GM12878 (cell line): Measurements from ENCODE around the gene DAO. TPM values are rescaled to one million over a fixed set of nuclear protein-coding genes. Genes with fewer than 3 reads are reported as not detected.

ENCODE experiments used
- ATAC-seq: fragments of 200-7000 bp; cut with Tn5 transposase; 3 replicates; pipeline ENCODE4 v1.9.1; 2020; ENCODE audit warnings: mild to moderate bottlenecking, moderate library complexity
- BruUV-seq: library from RNA; stranded (reverse); fragments of 400-500 nt; replicated peaks from 2 replicates; lab custom pipeline; 2021; lab: Mats Ljungman, UMichigan
- CTCF ChIA-PET: fragments of 300-600 bp; sonication (Branson Sonifier 250); formaldehyde crosslinking; extraction: SDS; loops from one replicate; lab custom pipeline; 2021; ENCODE audit warnings: inconsistent platforms; lab: Yijun Ruan, JAX
- POLR2A ChIA-PET: fragments of 350-600 bp; formaldehyde crosslinking; extraction: SDS; loops from one replicate; lab custom pipeline; 2021; ENCODE audit warnings: inconsistent platforms; lab: Charles Lee
- RAD21 ChIA-PET: fragments of 300-600 bp; sonication (Branson Sonifier 250); formaldehyde crosslinking; loops from one replicate; lab custom pipeline; 2023; ENCODE audit warnings: antibody characterized with exemption; ENCODE audit not compliant: unreplicated experiment; lab: Charles Lee
- SMC1A ChIA-PET: fragments of 300-600 bp; sonication (Branson Sonifier 250); formaldehyde crosslinking; loops from one replicate; lab custom pipeline; 2023; ENCODE audit not compliant: unreplicated experiment, uncharacterized antibody; lab: Charles Lee
- DNase-seq: peaks from one replicate; pipeline ENCODE4 v3.0.0-alpha.2; 2011; ENCODE audit warnings: low read depth, low spot score
- FAIRE-seq: peaks from 3 replicates; lab custom pipeline; 2011; peaks lifted over from hg19 to GRCh38; lab: Jason Lieb, UNC
- H2AFZ ChIP-seq: 2 replicates; pipeline ENCODE4 v1.6.0; 2011; ENCODE audit warnings: low read depth, low read length, control low read depth; ENCODE audit not compliant: control insufficient read depth
- H3K27ac ChIP-seq: 2 replicates; pipeline ENCODE4 v1.5.1; 2011; ENCODE audit warnings: control low read depth; ENCODE audit not compliant: control insufficient read depth, insufficient read depth
- H3K27me3 ChIP-seq, 2 experiments: replicated peaks in 1 of 2; 2 replicates each; pipeline versions ENCODE4 v1.6.0 to v1.6.1; 2011; ENCODE audit warnings: low read length in 1 of 2; ENCODE audit not compliant: control insufficient read depth in 2 of 2, insufficient read depth in 2 of 2
- H3K36me3 ChIP-seq, 2 experiments: 2 replicates each; pipeline ENCODE4 v1.5.1; 2011; ENCODE audit warnings: low read length in 1 of 2; ENCODE audit not compliant: control insufficient read depth in 2 of 2, insufficient read depth in 2 of 2
- H3K4me1 ChIP-seq: 2 replicates; pipeline ENCODE4 v1.6.1; 2011; ENCODE audit warnings: mild to moderate bottlenecking, low read length, moderate library complexity, mixed read lengths; ENCODE audit not compliant: control insufficient read depth, insufficient read depth
- H3K4me2 ChIP-seq: 2 replicates; pipeline ENCODE4 v1.6.0; 2011; ENCODE audit warnings: control low read depth; ENCODE audit not compliant: control insufficient read depth, insufficient read depth
- H3K4me3 ChIP-seq: fragments of 200-600 bp; sonication (generic); 2 replicates; pipeline ENCODE4 v1.5.1; 2016
- H3K79me2 ChIP-seq: 2 replicates; pipeline ENCODE4 v1.6.0; 2011; ENCODE audit warnings: low read length; ENCODE audit not compliant: control insufficient read depth, insufficient read depth
- H3K9ac ChIP-seq: 2 replicates; pipeline ENCODE4 v1.8.0; 2011; ENCODE audit warnings: low read length, control low read depth, mixed read lengths; ENCODE audit not compliant: control insufficient read depth, insufficient read depth
- H3K9me3 ChIP-seq: replicated peaks from 3 replicates; pipeline ENCODE4 v1.5.1; 2011; ENCODE audit warnings: mild to moderate bottlenecking, low read length; ENCODE audit not compliant: control insufficient read depth, insufficient read depth
- H4K20me1 ChIP-seq: 2 replicates; pipeline ENCODE4 v1.6.0; 2011; ENCODE audit not compliant: control insufficient read depth, insufficient read depth
- BMI1 ChIP-seq: fragments of 450-650 bp; IDR thresholded peaks from 2 replicates; pipeline ENCODE4 v1.6.1; 2016; ENCODE audit warnings: mild to moderate bottlenecking, moderate library complexity, borderline replicate concordance
- DPF2 ChIP-seq: fragments of 450-650 bp; IDR thresholded peaks from 2 replicates; pipeline ENCODE4 v1.6.1; 2017; ENCODE audit warnings: mild to moderate bottlenecking
- ESRRA ChIP-seq: IDR thresholded peaks from 2 replicates; pipeline ENCODE4 v1.6.1; 2012; ENCODE audit warnings: mild to moderate bottlenecking, low read length, improper control_type of control experiment
- RAD51 ChIP-seq: fragments of 450-650 bp; IDR thresholded peaks from 2 replicates; pipeline ENCODE4 v1.6.1; 2016; ENCODE audit warnings: moderate library complexity, mild to moderate bottlenecking, inconsistent platforms
- RBBP5 ChIP-seq: fragments of 200-600 bp; sonication (generic); conservative IDR thresholded peaks from 2 replicates; pipeline ENCODE4 v1.6.1; 2016
- SUPT20H ChIP-seq: IDR thresholded peaks from 2 replicates; pipeline ENCODE4 v1.6.1; 2011; ENCODE audit warnings: low read depth, mild to moderate bottlenecking, low read length, moderate library complexity, borderline replicate concordance; ENCODE audit not compliant: control insufficient read depth
- YBX1 ChIP-seq: fragments of 450-650 bp; IDR thresholded peaks from 2 replicates; pipeline ENCODE4 v1.6.1; 2016; ENCODE audit warnings: antibody characterized with exemption
- WGBS: methylation state at CpG from one replicate; pipeline ENCODE4 v1.1.6; 2016; ENCODE audit warnings: low lambda C conversion rate; ENCODE audit not compliant: insufficient replicate concordance, insufficient coverage; ENCODE audit errors: missing lambda C conversion rate; 5-methylcytosine and 5-hydroxymethylcytosine counted together
- in situ Hi-C: fragments of 300-500 bp; cut with MboI; formaldehyde crosslinking; loops from 9 replicates; pipeline ENCODE4 v1.14.3; 2018; ENCODE audit warnings: mixed read lengths
- intact Hi-C: fragments of 100-400 bp; cut with micrococcal nuclease; formaldehyde crosslinking; loops from one replicate; pipeline ENCODE4 v1.14.2; 2022; ENCODE audit not compliant: unreplicated experiment
- polyA plus RNA-seq, 11 experiments: library from polyadenylated mRNA; depleted of rRNA in 4 of 11; unstranded in 6 of 11; stranded (reverse) in 5 of 11; fragments of >200 nt; fragmentation: Nextera tagmentation in 4 of 11; fragmentation: Illumina TruSeq in 1 of 11; extraction: Ambion mirVana in 4 of 11; extraction: Trizol in 1 of 11; gene quantifications; 1 replicate in 1 of 11; 2 replicates in 10 of 11; pipeline versions ENCODE4 v1.2.1 to v1.2.3, GENCODE V29; 2011 to 2016; ENCODE audit warnings: inconsistent platforms in 2 of 11, missing spikeins in 2 of 11, low read depth in 1 of 11
- total RNA-seq, 4 experiments: library from RNA; depleted of rRNA in 3 of 4; stranded (reverse); fragments of >200 nt in 3 of 4; fragmentation: Illumina TruSeq in 1 of 4; extraction: Trizol in 1 of 4; gene quantifications; 2 replicates each; pipeline versions ENCODE4 v1.2.1 to v1.2.3, GENCODE V29; 2013 to 2021
- TF ChIP-seq, protein P1 (sequence below): fragments of 150-350 bp; IDR thresholded peaks from 2 replicates; pipeline ENCODE4 v1.6.1; 2014; ENCODE audit warnings: mild to moderate bottlenecking, low read depth, low read length
- TF ChIP-seq, protein P2 (sequence below): fragments of 450-650 bp; IDR thresholded peaks from 2 replicates; pipeline ENCODE4 v1.6.1; 2018; ENCODE audit warnings: borderline replicate concordance, mild to moderate bottlenecking; ENCODE audit not compliant: partially characterized antibody

DAO gene
- total and polyA plus RNA-seq, 10 of the 15 experiments (the other 5 are each of a cell fraction or from before 2014, with no cell fraction given), result 0.15 TPM; not detected in 9

DNA sequence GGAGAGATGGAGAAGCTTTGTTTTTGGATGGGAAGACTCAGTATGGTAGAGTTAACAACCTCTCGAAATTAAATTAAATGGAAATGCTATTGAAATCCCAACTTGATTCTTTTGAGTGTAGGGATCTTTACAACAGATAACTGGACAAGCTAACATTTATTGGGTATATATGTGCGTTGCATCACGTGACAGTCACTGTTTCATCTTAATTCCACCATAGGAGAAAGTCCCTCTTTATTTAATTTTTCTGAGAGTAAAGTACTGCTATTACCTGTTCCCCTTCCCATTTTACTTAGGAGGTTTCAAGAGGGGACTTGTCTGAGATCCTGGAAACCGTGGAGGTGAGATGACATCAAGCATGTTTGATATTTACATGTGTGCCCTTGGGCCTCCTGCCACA, 11.1 kb upstream of the DAO start:
- WGBS, result 14% methylated on average over 4 of the region's 4 CpGs
- ChIA-PET POLR2A (no interaction called here), RAD21 (interaction anchor here (0.6 kb wide), 1 partner anchor 11 kb away, joined by 3 read pairs; the partner anchor contains the start of gene SSH1), SMC1A (interaction anchor here (0.9 to 1.0 kb wide), 3 partner anchors 10 to 142 kb away, joined by 3 read pairs; no protein-coding TSS in a partner anchor), CTCF (interaction anchor here (0.9 kb wide), 1 partner anchor 18 kb away, joined by 3 read pairs; no protein-coding TSS in a partner anchor)
- no TSS peak for BruUV-seq
- Histone ChIP-seq H3K9me3 (no peaks in the 10 kb centered on the region), H3K9ac (no peak overlapping the region), H3K27me3 (no peaks in the 10 kb centered on the region), H2AFZ (no peak overlapping the region), H3K4me1 (no peaks in the 10 kb centered on the region), H3K4me3 (no peak overlapping the region), H3K4me2 (no peak overlapping the region), H3K27ac (no peak overlapping the region), H3K79me2 (no peaks in the 10 kb centered on the region)
- FAIRE-seq (no peak), ATAC-seq (no peak), DNase-seq (no peak)
- intact Hi-C loops, result no loop called here
- in situ Hi-C loops, result no loop called here
- TF ChIP-seq RBBP5 (no peak), RAD51 (peak; percentile 49; the same call in 1 of the 2 replicates)
- TF ChIP-seq, protein P1, sequence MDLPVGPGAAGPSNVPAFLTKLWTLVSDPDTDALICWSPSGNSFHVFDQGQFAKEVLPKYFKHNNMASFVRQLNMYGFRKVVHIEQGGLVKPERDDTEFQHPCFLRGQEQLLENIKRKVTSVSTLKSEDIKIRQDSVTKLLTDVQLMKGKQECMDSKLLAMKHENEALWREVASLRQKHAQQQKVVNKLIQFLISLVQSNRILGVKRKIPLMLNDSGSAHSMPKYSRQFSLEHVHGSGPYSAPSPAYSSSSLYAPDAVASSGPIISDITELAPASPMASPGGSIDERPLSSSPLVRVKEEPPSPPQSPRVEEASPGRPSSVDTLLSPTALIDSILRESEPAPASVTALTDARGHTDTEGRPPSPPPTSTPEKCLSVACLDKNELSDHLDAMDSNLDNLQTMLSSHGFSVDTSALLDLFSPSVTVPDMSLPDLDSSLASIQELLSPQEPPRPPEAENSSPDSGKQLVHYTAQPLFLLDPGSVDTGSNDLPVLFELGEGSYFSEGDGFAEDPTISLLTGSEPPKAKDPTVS, result no peak
- TF ChIP-seq, all 136 proteins: peak for 1
- Histone ChIP-seq H3K36me3 (no peaks in the 10 kb centered on the region), H4K20me1 (no peaks in the 10 kb centered on the region)

DNA sequence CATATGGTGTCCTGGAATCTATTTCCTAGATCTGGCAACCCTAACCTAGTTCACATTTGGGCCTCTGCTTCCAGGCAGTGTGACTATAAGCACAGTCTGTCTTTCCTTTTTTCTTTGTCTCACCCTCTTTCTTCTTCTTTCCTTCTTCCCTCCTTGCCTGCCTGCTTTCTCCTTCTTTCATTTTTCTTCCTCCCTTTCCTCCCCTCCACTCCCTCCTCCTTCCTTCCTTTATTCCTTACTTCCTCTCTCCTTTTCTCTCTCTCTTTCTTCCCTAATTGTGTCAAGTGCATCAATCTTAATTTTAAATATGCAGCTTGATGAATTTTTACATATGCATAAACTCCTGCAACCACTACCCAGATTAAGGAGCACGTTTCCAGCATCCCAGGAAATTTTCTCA, 4.6 kb upstream of the DAO start:
- POLR2A ChIA-PET, result no interaction called here
- Histone ChIP-seq H3K36me3 (no peaks in the 10 kb centered on the region), H3K79me2 (no peaks in the 10 kb centered on the region), H4K20me1 (no peaks in the 10 kb centered on the region), H3K4me3 (no peak overlapping the region), H3K9ac (no peak overlapping the region), H3K27ac (no peak overlapping the region), H3K4me1 (no peaks in the 10 kb centered on the region), H2AFZ (no peak overlapping the region), H3K27me3 (no peaks in the 10 kb centered on the region), H3K4me2 (no peak overlapping the region), H3K9me3 (no peaks in the 10 kb centered on the region)
- no peak for DNase-seq
- in situ Hi-C loops, result no loop called here
- TF ChIP-seq ESRRA (no peak), SUPT20H (no peak), YBX1 (no peak), BMI1 (no peak), DPF2 (no peak)
- TF ChIP-seq, protein P2, sequence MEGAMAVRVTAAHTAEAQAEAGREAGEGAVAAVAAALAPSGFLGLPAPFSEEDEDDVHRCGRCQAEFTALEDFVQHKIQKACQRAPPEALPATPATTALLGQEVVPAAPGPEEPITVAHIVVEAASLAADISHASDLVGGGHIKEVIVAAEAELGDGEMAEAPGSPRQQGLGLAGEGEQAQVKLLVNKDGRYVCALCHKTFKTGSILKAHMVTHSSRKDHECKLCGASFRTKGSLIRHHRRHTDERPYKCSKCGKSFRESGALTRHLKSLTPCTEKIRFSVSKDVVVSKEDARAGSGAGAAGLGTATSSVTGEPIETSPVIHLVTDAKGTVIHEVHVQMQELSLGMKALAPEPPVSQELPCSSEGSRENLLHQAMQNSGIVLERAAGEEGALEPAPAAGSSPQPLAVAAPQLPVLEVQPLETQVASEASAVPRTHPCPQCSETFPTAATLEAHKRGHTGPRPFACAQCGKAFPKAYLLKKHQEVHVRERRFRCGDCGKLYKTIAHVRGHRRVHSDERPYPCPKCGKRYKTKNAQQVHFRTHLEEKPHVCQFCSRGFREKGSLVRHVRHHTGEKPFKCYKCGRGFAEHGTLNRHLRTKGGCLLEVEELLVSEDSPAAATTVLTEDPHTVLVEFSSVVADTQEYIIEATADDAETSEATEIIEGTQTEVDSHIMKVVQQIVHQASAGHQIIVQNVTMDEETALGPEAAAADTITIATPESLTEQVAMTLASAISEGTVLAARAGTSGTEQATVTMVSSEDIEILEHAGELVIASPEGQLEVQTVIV, result no peak
- SMC1A ChIA-PET, result no interaction called here
- no peak for FAIRE-seq
- RAD21 ChIA-PET, result interaction anchor here (0.7 kb wide), 1 partner anchor 108 kb away, joined by 3 read pairs; no protein-coding TSS in a partner anchor
- WGBS, result 5% methylated on average over 1 of the region's 1 CpG
- CTCF ChIA-PET, result interaction anchor here (2.8 kb wide), 1 partner anchor 11 kb away, joined by 7 read pairs; no protein-coding TSS in a partner anchor
- no peak for ATAC-seq
- BruUV-seq, result no TSS peak
- intact Hi-C loops, result no loop called here
